ENCODE results near the gene USP28.

DNA sequence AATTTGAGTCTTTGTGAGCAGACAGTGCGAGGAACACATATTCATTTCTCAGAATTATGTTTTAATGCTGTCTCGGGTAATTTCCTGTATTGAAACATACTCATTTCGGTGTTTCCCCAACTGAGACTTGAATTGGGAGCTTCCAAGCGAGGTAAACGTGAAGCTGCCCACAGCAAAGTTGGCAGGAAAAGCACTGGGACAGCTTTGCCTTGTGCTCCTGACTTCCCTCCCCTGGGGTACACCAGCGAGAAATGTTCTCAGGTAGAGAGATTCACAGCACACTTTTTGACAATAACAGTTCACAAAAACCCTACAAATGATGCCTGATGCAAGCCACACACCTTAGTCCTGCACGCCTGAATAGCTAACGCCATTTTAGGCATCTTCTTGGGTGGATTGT lies 32.3 kb upstream of the USP28 start:
- no peak for TF ChIP-seq POLR2A (IDR thresholded peaks at IDR 0.05; ENCODE audit: low read depth, low read length)
- TF ChIP-seq POLR2AphosphoS5 (IDR thresholded peaks at IDR 0.05; ENCODE audit: low read depth, low read length) = no peak
- no peak for TF ChIP-seq TAF1 (IDR thresholded peaks at IDR 0.05; ENCODE audit: borderline replicate concordance, low read depth, low read length)
